Stimulated activated CD4-positive, alpha-beta T cell treated with anti-CD3 and anti-CD28 coated beads, Interleukin-1b, Interleukin-23, amount 100 ng/mL, for 4 hours (primary cell): ENCODE data around the gene COL4A1.

Experiments used
- DNase-seq, 2 donors: peaks; one replicate each; pipeline ENCODE4 v3.0.0-alpha.2; 2020; ENCODE audit warnings: low read depth in 2 of 2

The COL4A1 gene

GRCh38 chr13:110237875-110238817 is 68.8 kb downstream of the COL4A1 start:
- DNase-seq, result no peak

DNA sequence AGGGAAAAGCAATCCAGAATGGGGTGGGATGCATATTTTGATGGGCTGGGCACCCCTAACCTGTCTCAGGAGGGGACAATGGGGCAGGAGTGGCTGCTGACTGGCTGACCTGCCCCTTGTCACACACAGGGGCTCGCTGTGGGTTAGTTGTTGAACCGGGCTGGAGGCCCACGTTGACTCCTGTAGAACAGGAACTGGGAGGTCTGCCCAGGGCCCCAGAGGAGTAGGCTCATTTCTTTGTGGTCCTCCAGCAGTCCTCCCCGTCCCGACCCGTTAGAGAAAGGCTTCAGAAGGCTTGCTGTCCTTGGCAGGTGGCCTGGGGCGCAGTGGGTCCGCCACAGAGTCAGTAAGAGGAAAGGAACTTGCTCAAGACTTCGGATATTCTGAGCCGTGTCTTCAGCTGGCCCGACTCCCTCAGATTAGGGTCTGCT is 70.1 kb downstream of the COL4A1 start:
- no peak for DNase-seq

DNA sequence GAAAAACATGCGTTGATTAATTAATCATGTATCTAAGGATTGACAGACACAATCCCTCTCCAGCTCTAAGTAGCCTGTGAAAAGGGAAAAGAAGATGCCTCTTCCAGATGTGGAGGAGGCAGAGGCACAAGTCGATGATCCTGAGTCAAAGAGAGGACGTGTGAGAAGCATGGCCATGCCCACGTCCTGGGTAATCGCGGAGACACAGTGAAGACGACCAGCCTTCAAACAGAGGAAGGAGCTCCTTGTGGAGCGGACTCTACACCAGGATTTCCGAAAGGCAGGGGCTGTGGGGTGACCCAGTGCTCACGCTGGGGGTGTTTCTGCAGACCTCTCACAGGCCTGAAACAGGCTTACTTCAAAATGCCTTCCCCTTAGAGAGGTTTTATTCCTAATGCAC is 70.5 kb downstream of the COL4A1 start:
- DNase-seq, result no peak

GRCh38 chr13:110234532-110234931 is 72.4 kb downstream of the COL4A1 start:
- no peak for DNase-seq

DNA sequence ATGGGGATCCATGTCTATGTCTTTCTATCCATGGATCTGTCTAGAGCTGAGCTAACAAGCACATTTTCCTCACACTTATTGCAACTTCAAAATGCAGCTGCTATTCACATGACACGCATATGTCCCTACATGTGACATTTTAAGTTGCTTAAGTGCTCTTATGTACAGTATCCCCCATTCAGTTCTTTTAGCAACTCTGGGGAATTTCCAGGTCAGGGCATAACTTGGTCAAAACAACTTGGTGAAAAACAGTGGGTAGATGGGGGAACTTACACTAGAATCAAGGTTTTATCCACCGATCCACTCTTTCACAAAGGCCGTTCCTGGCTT is 73.0 kb downstream of the COL4A1 start:
- no peak for DNase-seq

- DNase-seq, result no peak
Observed at GRCh38 chr13:110233181-110233950, 73.6 kb downstream of the COL4A1 start.

DNA sequence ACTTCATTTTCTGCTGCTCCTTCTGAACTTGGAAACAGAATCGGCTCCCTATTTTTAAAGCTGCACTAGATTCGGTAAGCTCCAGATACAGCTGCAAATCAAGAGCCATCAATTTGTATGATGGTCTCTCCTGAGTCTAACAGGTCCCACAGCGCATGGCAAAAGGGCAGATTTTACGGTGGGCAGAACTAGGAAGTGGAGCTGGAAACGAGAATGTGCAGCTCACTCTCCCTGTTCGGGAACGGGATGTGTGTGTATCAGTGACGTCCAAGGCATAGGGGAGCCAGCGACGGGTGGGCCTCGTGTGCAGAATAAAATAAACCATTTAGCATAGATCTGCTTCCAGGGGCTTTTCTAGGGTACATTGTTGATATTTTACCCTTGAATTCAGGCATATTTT is 74.2 kb downstream of the COL4A1 start:
- no peak for DNase-seq

DNA sequence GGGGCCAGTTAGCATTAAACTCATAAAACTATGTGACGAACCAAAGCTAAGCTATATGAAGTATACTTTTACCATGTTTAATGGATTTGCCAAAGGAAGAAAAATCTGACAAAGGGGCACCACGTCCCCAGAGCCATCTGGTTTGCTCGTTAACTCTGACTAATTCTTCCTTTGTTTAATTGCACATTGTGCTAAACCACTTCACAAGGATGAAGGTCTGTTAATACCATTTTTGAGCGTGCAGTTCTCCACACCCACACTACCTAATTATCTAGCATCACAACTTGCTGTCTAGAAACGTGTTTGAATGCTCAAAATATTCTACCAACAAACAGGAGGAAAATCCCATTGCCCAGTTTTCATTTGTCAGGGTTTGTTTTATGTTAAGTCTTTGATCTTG is 74.8 kb downstream of the COL4A1 start:
- no peak for DNase-seq

DNA sequence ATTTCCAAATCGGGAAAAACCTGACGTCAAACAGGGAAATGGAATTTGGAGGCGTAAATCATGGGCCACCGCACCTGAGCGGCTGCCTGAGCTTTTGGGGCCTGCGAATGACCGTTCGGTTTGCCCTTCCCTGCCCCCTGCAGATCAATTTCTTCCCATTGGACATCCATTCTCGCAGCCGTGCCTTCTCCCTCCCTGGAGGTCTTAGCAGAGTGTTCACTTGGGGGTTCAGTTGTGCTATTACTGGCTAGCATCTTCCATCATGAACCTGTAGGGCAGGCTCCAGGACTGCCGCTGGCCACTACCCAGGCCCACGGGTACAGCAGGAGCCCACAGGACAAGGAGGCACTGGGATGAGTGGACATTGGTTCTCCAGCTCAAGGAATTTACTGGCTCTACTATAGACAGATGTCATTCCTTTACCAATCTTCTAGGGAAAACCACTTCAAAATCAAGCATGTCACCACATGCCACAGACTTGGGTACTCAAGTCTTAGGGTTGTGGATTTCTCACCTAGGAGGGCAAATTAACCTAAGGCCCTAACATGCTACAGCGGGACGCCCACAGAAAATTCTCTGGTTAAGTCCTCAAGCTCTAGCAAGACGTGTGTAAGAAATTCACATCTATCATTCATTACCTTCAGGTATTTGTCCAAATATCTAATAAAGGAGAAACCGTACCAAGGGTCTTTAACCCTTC is 75.5 kb downstream of the COL4A1 start:
- DNase-seq, result no peak

DNA sequence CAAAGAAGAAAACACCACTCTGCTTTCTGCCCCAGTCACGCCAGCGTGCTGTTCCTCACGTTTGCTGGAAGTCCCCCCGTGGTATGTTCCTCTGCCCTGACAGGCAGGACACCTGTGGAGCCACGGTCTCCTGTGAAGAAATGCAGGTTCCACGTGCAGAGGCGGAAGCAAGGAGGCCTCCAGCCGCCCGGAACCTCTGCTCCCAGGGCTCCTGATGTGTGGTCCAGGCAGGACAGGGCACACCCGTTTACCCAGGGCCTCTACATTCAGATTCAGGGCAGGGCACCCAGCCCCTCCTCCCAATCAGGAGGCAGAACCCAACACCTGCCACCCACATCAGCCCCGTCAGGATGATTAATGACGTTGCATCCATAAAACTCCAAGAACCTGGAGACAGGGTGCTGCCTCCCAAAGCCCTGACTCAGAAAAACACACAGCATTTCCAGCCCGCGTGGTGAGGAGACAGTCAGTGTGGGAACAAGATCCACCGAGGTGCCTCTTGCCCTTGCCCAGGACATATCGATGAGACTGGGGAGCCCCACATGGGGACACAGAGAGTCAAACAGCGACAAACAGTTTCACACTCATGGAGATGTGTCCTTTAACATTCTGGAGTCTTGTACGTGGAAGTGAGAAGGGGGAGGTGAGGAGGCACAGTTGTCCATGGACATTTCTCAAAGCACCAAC is 76.2 kb downstream of the COL4A1 start:
- DNase-seq, result no peak

GRCh38 chr13:110229905-110230563 is 76.9 kb downstream of the COL4A1 start:
- no peak for DNase-seq

DNA sequence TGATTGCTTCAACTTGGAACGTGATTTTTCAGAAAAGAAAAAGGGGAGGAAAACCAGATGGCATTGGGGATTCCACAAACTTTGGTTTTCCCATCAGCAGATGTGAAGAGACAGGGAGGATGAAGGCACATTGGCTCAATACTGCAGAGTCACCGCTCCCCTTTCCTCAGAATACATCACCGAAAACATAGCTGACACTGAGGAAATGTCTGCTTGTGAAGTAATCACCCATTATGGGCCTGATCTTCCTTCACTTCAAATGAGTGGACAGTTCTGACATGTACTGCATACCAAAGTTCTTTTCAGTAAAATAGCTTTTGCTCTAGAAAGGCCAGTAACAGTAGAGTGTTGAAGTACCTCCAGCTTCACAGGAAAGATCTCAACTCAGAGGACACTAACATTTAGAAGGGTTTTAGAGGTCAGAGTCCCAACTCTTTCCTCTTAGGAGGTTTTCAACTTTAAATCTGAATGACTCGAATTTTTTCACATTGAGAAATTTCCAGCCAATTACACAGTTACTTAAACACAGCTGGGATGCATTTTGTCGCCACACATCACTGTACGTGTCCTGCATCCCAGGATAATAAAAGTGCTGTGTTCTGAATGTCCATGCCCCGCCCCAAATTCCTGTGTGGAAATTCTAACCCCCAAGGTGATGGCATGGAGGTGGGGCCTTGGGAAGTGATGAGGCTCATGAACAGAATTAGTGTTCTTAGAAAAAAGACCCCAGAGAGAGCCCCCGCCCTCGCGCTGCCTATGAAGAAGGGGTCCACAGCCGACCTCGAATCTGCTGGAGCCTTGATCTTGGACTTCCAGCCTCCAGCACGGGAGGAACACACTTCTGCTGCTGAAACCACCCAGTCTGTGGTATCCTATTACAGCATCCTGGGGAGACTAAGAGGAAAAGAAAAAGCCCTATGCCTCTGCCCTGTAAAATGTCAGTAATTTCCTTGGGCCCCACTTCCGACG is 77.7 kb downstream of the COL4A1 start:
- no peak for DNase-seq

DNA sequence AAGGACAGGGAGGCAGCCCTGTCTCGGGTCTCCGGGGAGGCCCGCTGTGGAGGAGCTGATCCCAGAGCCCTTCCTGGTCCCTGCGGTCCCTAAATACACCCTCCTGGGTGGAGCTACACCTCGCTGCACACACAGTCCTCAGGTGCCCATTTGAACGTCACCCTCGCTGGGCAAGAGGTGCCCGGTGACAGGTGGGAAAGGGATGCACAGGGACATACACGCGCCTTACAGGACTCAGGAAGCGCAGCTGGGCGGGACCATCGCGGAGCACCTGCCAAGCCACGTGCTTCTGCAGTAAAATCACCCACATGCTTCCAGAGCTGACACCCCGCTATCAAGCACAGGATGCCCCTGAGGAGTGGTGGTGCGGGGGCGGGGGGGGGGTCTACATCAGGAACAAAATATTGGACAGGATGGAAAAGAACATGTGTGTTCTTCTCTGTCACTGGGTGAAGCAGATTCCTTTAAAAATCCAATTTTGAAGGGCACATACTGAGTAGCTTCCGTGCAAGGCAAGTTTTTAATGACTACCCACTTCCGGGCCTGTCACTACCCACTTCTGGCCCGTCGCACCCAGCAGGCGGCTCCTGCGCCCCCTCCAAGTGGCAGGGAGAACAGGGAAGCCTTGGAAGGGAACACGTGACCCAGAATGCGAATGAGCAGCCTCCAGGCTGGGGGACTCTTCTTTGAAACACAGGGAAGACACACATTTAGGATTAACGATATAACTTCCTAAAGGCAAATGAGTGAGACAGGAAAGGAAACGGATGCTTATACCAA is 78.9 kb downstream of the COL4A1 start:
- DNase-seq, result no peak

DNA sequence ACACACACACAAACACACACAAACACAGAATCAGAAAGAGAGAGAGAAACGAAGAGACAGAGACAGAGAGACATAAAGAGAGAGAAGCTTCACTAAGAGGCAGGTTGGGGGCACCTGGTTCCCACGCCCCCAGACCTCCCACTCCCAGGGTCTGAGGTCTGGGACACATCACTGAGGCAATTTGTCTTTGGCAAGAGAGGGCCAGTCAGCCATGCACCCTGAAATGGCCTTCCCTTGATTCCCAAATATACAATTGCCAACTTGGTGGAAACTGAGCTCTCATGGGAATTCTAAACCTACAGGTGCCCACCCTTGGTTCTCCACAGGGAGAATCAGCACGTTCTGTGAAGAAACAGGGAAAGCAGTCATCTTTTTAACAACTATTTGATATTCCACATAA is 79.5 kb downstream of the COL4A1 start:
- DNase-seq, result no peak

DNA sequence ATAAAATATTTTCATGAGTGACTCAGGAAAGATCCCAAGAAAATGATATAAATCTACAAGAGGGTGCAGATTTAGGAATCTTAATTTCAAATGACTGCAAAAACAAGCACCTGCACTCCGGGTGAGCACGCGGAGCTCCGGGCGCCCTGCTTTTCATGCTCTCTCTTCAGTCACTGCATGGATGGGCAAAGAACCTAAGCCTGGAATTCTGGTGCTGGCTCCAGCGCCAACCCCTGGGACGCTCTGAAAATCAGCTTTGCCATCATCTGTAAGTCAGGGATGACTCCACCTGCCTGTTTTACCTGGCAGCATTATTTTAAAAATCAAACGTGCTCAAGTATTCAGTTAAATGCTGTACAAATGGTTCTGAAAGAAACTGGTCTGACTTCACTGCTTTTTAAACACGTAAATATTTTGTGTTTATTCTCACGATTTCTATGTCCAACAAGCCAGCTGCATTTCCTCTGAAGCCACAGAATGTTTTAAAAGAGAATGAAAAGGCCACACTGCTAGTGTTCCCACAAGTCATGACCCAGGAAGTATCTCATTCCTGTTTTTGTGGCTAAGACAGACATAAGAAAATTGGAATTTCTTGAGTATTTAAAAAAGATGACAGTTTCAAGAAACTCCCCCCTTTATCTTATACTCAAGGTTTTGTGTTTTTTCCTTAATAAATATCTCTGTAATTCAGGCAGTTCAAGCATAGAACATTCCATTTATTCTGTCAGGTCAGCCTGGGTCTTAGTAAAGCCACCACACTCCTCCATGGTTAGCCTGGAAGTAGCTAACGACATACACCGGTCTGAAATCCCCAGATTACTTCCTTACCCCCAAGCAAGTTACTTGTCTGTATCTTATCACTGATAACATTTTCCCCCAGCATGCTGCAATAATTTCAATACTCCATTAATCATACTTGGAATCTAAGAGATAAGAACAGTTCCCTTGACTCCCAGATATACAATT is 81.1 kb downstream of the COL4A1 start:
- no peak for DNase-seq

DNA sequence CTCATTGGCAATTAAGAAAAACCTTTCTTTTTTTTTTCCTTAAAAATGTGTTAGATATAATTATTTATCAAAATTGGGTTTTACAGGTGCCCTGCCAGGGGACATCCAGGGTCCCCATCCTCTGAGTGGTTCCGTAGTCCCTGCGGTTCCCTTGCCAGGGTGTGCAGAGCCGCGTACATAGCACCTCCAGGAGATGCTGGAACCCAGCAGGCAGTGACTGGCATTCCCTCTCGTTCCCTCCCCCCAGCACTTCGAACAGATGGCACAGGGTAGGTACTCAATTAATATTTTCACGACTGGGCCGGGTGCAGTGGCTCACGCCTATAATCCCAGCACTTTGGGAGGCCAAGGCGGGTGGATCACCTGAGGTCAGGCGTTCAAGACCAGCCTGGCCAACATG is 82.0 kb downstream of the COL4A1 start:
- no peak for DNase-seq

DNA sequence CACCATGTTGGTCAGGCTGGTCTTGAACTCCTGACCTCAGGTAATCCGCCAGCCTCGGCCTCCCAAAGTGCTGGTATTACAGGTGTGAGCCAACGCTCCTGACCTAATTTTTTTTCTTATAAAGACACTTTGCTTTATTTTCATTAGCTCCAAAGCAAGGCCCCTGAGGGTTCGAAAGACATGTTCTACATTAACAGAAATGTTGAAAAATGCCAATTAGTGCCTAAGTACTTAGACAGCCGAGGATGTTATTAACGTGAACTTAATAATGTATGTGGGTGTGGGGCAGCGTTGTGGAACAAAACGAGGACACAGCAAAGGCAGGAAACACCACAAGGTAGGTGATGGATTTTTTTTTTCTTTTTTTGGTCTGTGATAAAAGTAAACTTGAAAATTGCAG is 82.4 kb downstream of the COL4A1 start:
- no peak for DNase-seq
